Measurements from ENCODE around the gene ART1.
A peak's percentile ranks its signal among the peaks of the same experiment; 100 is the strongest.

- TF ChIP-seq CTCF (IDR thresholded peaks at IDR 0.05) (peak; percentile 86 to 96 (median 91)), POLR2A (IDR thresholded peaks at IDR 0.05) (no peak)
These were observed 35.3 kb upstream of the ART1 start for GRCh38 chr11:3609416-3610265.
